ENCODE measurements around the gene ANKRD28. TPM values are rescaled to one million over a fixed set of nuclear protein-coding genes. Genes with fewer than 3 reads are reported as not detected.

ANKRD28 gene
- total RNA-seq, 3 donors from 2014 or later, result 80.8 to 99.2 (median 89.8) TPM

DNA sequence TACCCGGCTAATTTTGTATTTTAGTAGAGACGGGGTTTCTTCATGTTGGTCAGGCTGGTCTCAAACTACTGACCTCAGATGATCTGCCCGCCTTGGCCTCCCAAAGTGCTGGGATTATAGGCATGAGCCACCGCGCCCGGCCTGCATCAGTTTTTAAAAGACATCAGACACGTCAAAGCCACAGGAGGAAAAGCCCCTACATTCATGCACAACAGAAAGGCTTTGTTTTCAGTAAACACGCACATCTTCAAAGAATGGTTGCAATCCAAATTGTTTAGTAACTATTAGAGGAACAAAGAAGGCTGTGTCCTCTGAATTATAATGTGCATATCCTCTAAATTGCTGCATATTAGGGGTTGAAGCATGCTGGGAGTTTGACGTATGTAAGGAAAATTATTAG, 142.9 kb downstream of the ANKRD28 start:
- DNase-seq (ENCODE audit: low spot score in 2 of 2), result no peak
- H3K9me3 ChIP-seq, result peaks cover 12 to 14% of the 10 kb centered on the region in 2 donors
- intact Hi-C loops (cut with DNase I; ENCODE audit: low total_unique reads), result no loop called here
- no peak overlapping the region for H3K27ac ChIP-seq
- no peak for TF ChIP-seq POLR2AphosphoS5 (IDR thresholded peaks at IDR 0.05)
- TF ChIP-seq, protein P1, sequence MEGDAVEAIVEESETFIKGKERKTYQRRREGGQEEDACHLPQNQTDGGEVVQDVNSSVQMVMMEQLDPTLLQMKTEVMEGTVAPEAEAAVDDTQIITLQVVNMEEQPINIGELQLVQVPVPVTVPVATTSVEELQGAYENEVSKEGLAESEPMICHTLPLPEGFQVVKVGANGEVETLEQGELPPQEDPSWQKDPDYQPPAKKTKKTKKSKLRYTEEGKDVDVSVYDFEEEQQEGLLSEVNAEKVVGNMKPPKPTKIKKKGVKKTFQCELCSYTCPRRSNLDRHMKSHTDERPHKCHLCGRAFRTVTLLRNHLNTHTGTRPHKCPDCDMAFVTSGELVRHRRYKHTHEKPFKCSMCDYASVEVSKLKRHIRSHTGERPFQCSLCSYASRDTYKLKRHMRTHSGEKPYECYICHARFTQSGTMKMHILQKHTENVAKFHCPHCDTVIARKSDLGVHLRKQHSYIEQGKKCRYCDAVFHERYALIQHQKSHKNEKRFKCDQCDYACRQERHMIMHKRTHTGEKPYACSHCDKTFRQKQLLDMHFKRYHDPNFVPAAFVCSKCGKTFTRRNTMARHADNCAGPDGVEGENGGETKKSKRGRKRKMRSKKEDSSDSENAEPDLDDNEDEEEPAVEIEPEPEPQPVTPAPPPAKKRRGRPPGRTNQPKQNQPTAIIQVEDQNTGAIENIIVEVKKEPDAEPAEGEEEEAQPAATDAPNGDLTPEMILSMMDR (IDR thresholded peaks at IDR 0.05), result no peak
- TF ChIP-seq POLR2A (IDR thresholded peaks at IDR 0.05), result no peak
- no peaks in the 10 kb centered on the region for H3K36me3 ChIP-seq
- H3K4me1 ChIP-seq, result no peaks in the 10 kb centered on the region
- H3K27me3 ChIP-seq, result no peaks in the 10 kb centered on the region
- H3K4me3 ChIP-seq, result no peak overlapping the region

GRCh38 chr3:15654127-15654526, 143.7 kb downstream of the ANKRD28 start:
- H3K9me3 ChIP-seq, result peaks cover 12 to 14% of the 10 kb centered on the region in 2 donors
- no peaks in the 10 kb centered on the region for H3K4me1 ChIP-seq
- H3K36me3 ChIP-seq, result no peaks in the 10 kb centered on the region
- no peaks in the 10 kb centered on the region for H3K27me3 ChIP-seq
- intact Hi-C loops (cut with DNase I; ENCODE audit: low total_unique reads), result no loop called here
- H3K4me3 ChIP-seq, result no peak overlapping the region
- no peak for TF ChIP-seq POLR2AphosphoS5 (IDR thresholded peaks at IDR 0.05)
- no peak for TF ChIP-seq POLR2A (IDR thresholded peaks at IDR 0.05)
- TF ChIP-seq, protein P1 (IDR thresholded peaks at IDR 0.05), result no peak
- H3K27ac ChIP-seq, result no peak overlapping the region
- DNase-seq (ENCODE audit: low spot score in 2 of 2), result no peak

DNA sequence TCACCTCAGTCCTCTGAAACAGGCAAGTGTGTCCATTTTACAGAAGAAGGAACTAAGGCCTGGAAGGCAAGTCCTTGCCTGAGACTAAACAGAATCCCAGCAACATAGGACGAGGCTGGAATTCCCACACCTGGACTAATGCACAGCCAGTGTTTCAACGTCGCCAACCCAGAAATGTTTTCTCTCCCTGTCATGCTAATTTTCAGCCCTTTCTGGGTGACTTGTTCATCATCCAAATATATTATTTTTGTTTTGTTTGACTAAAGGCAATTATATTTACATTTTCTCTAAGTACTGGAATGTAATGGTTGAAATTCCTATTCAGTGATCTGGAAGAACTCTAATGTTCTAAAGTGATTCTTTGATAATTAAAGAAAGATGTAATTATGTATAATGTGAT, 144.5 kb downstream of the ANKRD28 start:
- Histone ChIP-seq H3K36me3 (no peaks in the 10 kb centered on the region), H3K4me3 (no peak overlapping the region), H3K27me3 (no peaks in the 10 kb centered on the region), H3K9me3 (peaks cover 12 to 14% of the 10 kb centered on the region in 2 donors), H3K4me1 (no peaks in the 10 kb centered on the region), H3K27ac (no peak overlapping the region)
- DNase-seq (ENCODE audit: low spot score in 2 of 2), result no peak
- TF ChIP-seq POLR2A (IDR thresholded peaks at IDR 0.05), result no peak
- TF ChIP-seq POLR2AphosphoS5 (IDR thresholded peaks at IDR 0.05), result no peak
- TF ChIP-seq, protein P1 (IDR thresholded peaks at IDR 0.05), result no peak
- intact Hi-C loops (cut with DNase I; ENCODE audit: low total_unique reads), result no loop called here

GRCh38 chr3:15651396-15651795, 146.4 kb downstream of the ANKRD28 start:
- H3K9me3 ChIP-seq, result peaks cover 4 to 5% of the 10 kb centered on the region in 2 donors
- H3K36me3 ChIP-seq, result no peaks in the 10 kb centered on the region
- H3K4me1 ChIP-seq, result no peaks in the 10 kb centered on the region
- intact Hi-C loops (cut with DNase I; ENCODE audit: low total_unique reads), result no loop called here
- no peak for DNase-seq (ENCODE audit: low spot score in 2 of 2)
- H3K4me3 ChIP-seq, result no peak overlapping the region
- no peak overlapping the region for H3K27ac ChIP-seq
- TF ChIP-seq POLR2A (IDR thresholded peaks at IDR 0.05) (no peak), POLR2AphosphoS5 (IDR thresholded peaks at IDR 0.05) (no peak)
- TF ChIP-seq, protein P1 (IDR thresholded peaks at IDR 0.05), result no peak
- H3K27me3 ChIP-seq, result no peaks in the 10 kb centered on the region

DNA sequence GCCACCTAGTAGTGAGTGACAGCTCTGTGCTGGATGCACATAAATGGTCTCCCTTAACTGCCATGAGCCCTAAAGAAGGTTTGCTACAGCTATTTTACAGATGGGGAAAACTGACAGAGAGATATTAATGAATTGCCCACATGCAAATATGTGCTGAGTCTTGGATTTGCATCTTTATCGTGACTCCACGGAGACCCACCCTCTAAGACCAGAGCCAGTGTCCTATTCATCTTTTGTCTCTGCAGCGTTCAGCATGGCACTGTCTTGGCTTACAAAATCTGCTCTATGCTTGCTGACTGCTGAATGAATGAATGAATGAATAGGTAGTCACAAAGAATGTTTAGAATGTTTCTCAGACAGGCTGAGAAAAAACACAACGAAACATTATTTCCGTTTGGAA, 147.9 kb downstream of the ANKRD28 start:
- no peaks in the 10 kb centered on the region for H3K4me1 ChIP-seq
- DNase-seq (ENCODE audit: low spot score in 2 of 2), result no peak
- H3K36me3 ChIP-seq, result no peaks in the 10 kb centered on the region
- no peaks in the 10 kb centered on the region for H3K27me3 ChIP-seq
- no peak overlapping the region for H3K4me3 ChIP-seq
- no peak overlapping the region for H3K27ac ChIP-seq
- TF ChIP-seq, protein P1 (IDR thresholded peaks at IDR 0.05), result no peak
- no peak for TF ChIP-seq POLR2A (IDR thresholded peaks at IDR 0.05)
- no peak for TF ChIP-seq POLR2AphosphoS5 (IDR thresholded peaks at IDR 0.05)
- intact Hi-C loops (cut with DNase I; ENCODE audit: low total_unique reads), result no loop called here
- no peaks in the 10 kb centered on the region for H3K9me3 ChIP-seq

All from breast epithelium (tissue), 4 donors.